Measurements from ENCODE around the gene ZNRF3. TPM values are rescaled to one million over a fixed set of nuclear protein-coding genes. Genes with fewer than 3 reads are reported as not detected.

The ZNRF3 gene
- polyA plus RNA-seq, 1 donor from 2014 or later = 2.9 TPM

GRCh38 chr22:29102300-29102699, 218.9 kb downstream of the ZNRF3 start:
- H2AFZ ChIP-seq (ENCODE audit: low read depth, low read length) = no peak overlapping the region
- H3K27ac ChIP-seq (ENCODE audit: low read length) = no peak overlapping the region
- no peaks in the 10 kb centered on the region for H3F3A ChIP-seq (ENCODE audit: insufficient read depth, low read length, poor library complexity, severe bottlenecking)
- no peak overlapping the region for H3K4me2 ChIP-seq (ENCODE audit: low read length)
- H3K79me2 ChIP-seq (replicated peaks; ENCODE audit: insufficient read depth, low read length) = no peaks in the 10 kb centered on the region
- H3K4me3 ChIP-seq (ENCODE audit: low read length) = no peak overlapping the region
- TF ChIP-seq CTCF (IDR thresholded peaks at IDR 0.05; ENCODE audit: poor library complexity, severe bottlenecking) (no peak), EZH2 (IDR thresholded peaks at IDR 0.05; ENCODE audit: borderline replicate concordance, insufficient read depth, low read length, poor library complexity, severe bottlenecking) (no peak), TAF1 (IDR thresholded peaks at IDR 0.05; ENCODE audit: low read depth) (no peak), REST (IDR thresholded peaks at IDR 0.05; ENCODE audit: borderline replicate concordance) (no peak), MXI1 (conservative IDR thresholded peaks at IDR 0.05; ENCODE audit: poor library complexity, severe bottlenecking) (no peak), SMC3 (conservative IDR thresholded peaks at IDR 0.05; ENCODE audit: poor library complexity) (no peak), POLR2AphosphoS5 (IDR thresholded peaks at IDR 0.05) (no peak), RAD21 (conservative IDR thresholded peaks at IDR 0.05) (no peak), EP300 (conservative IDR thresholded peaks at IDR 0.05; ENCODE audit: poor library complexity, severe bottlenecking) (no peak)
- no peak overlapping the region for H3K9ac ChIP-seq (ENCODE audit: low read length)
- H3K27me3 ChIP-seq (ENCODE audit: insufficient read depth, low read depth, low read length) = no peaks in the 10 kb centered on the region
- H4K20me1 ChIP-seq (ENCODE audit: insufficient read depth) = no peaks in the 10 kb centered on the region
- H3K9me2 ChIP-seq (ENCODE audit: insufficient read depth, low read length) = no peaks in the 10 kb centered on the region
- no peaks in the 10 kb centered on the region for H3K36me3 ChIP-seq (ENCODE audit: insufficient read depth, low read length)
- H3K9me3 ChIP-seq (ENCODE audit: low read length) = no peaks in the 10 kb centered on the region

GRCh38 chr22:29103121-29103520, 219.7 kb downstream of the ZNRF3 start:
- Histone ChIP-seq H3K9me3 (ENCODE audit: low read length) (no peaks in the 10 kb centered on the region), H3K9me2 (ENCODE audit: insufficient read depth, low read length) (no peaks in the 10 kb centered on the region), H3K4me2 (ENCODE audit: low read length) (no peak overlapping the region), H3K27ac (ENCODE audit: low read length) (no peak overlapping the region), H2AFZ (ENCODE audit: low read depth, low read length) (no peak overlapping the region), H3K79me2 (replicated peaks; ENCODE audit: insufficient read depth, low read length) (no peaks in the 10 kb centered on the region), H3K36me3 (ENCODE audit: insufficient read depth, low read length) (no peaks in the 10 kb centered on the region), H4K20me1 (ENCODE audit: insufficient read depth) (no peaks in the 10 kb centered on the region), H3K4me3 (ENCODE audit: low read length) (no peak overlapping the region), H3F3A (ENCODE audit: insufficient read depth, low read length, poor library complexity, severe bottlenecking) (no peaks in the 10 kb centered on the region), H3K27me3 (ENCODE audit: insufficient read depth, low read depth, low read length) (no peaks in the 10 kb centered on the region), H3K9ac (ENCODE audit: low read length) (no peak overlapping the region)
- no peak for TF ChIP-seq SMC3 (conservative IDR thresholded peaks at IDR 0.05; ENCODE audit: poor library complexity)
- no peak for TF ChIP-seq EZH2 (IDR thresholded peaks at IDR 0.05; ENCODE audit: borderline replicate concordance, insufficient read depth, low read length, poor library complexity, severe bottlenecking)

- no peak overlapping the region for H3K4me2 ChIP-seq (ENCODE audit: low read length)
- H3K27me3 ChIP-seq (ENCODE audit: insufficient read depth, low read depth, low read length) = no peaks in the 10 kb centered on the region
- H3F3A ChIP-seq (ENCODE audit: insufficient read depth, low read length, poor library complexity, severe bottlenecking) = no peaks in the 10 kb centered on the region
- no peak overlapping the region for H2AFZ ChIP-seq (ENCODE audit: low read depth, low read length)
- no peak overlapping the region for H3K27ac ChIP-seq (ENCODE audit: low read length)
- H3K79me2 ChIP-seq (replicated peaks; ENCODE audit: insufficient read depth, low read length) = no peaks in the 10 kb centered on the region
- H3K9me3 ChIP-seq (ENCODE audit: low read length) = no peaks in the 10 kb centered on the region
- H3K9me2 ChIP-seq (ENCODE audit: insufficient read depth, low read length) = no peaks in the 10 kb centered on the region
- no peak for TF ChIP-seq RAD21 (conservative IDR thresholded peaks at IDR 0.05)
- no peaks in the 10 kb centered on the region for H4K20me1 ChIP-seq (ENCODE audit: insufficient read depth)
- H3K9ac ChIP-seq (ENCODE audit: low read length) = no peak overlapping the region
- no peak overlapping the region for H3K4me3 ChIP-seq (ENCODE audit: low read length)
- no peaks in the 10 kb centered on the region for H3K36me3 ChIP-seq (ENCODE audit: insufficient read depth, low read length)
These were observed 222.1 kb downstream of the ZNRF3 start for GRCh38 chr22:29105468-29105867.
